ENCODE data around the gene TESK1.

The TESK1 gene

DNA sequence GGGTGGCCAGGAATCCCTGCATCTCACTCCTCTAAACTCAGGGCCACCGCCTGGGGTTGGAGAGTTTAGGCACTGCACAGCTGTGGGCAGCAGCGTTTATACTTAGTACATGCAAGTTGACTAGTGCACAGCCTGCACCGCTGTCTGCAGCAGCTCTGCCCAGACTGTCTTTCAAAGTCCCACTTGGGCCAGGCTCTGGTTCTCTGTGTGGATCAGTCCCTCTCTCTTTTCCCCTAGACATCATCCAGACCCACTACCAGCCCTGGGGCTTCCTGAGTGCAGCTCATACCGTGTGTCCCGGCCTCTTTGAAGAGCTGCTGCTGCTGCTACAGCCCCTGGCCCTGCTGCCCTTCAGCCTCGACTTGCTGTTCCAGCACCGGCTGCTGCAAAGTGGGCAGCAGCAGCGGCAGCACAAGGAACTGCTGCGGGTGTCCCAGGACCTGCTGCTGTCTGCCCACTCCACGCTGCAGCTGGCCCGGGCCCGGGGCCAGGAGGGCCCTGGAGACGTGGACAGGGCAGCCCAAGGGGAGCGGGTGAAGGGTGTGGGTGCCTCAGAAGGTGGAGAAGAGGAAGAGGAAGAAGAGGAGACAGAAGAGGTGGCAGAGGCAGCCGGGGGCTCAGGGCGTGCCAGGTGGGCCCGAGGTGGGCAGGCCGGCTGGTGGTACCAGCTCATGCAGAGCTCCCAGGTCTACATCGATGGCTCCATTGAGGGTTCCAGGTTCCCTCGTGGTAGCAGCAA, 45.1 kb upstream of the TESK1 start:
- H3K9me3 ChIP-seq (ENCODE audit: control insufficient read depth, low read length), result no peaks in the 10 kb centered on the region
- H3K9ac ChIP-seq, result no peak overlapping the region
- no peak overlapping the region for H2AFZ ChIP-seq
- TF ChIP-seq, protein P1, sequence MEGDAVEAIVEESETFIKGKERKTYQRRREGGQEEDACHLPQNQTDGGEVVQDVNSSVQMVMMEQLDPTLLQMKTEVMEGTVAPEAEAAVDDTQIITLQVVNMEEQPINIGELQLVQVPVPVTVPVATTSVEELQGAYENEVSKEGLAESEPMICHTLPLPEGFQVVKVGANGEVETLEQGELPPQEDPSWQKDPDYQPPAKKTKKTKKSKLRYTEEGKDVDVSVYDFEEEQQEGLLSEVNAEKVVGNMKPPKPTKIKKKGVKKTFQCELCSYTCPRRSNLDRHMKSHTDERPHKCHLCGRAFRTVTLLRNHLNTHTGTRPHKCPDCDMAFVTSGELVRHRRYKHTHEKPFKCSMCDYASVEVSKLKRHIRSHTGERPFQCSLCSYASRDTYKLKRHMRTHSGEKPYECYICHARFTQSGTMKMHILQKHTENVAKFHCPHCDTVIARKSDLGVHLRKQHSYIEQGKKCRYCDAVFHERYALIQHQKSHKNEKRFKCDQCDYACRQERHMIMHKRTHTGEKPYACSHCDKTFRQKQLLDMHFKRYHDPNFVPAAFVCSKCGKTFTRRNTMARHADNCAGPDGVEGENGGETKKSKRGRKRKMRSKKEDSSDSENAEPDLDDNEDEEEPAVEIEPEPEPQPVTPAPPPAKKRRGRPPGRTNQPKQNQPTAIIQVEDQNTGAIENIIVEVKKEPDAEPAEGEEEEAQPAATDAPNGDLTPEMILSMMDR (IDR thresholded peaks at IDR 0.05), result no peak
- no peak overlapping the region for H3K4me2 ChIP-seq (ENCODE audit: low read length)
- H3K36me3 ChIP-seq (ENCODE audit: control insufficient read depth, insufficient read depth, low read length), result no peaks in the 10 kb centered on the region
- H3K27ac ChIP-seq, result no peak overlapping the region
- H3K4me3 ChIP-seq (ENCODE audit: low read depth, low read length), result no peak overlapping the region
- H3K27me3 ChIP-seq (ENCODE audit: control insufficient read depth, insufficient read depth, low read length), result no peaks in the 10 kb centered on the region
- peaks cover 8% of the 10 kb centered on the region for H3K4me1 ChIP-seq
- no peaks in the 10 kb centered on the region for H3K79me2 ChIP-seq

DNA sequence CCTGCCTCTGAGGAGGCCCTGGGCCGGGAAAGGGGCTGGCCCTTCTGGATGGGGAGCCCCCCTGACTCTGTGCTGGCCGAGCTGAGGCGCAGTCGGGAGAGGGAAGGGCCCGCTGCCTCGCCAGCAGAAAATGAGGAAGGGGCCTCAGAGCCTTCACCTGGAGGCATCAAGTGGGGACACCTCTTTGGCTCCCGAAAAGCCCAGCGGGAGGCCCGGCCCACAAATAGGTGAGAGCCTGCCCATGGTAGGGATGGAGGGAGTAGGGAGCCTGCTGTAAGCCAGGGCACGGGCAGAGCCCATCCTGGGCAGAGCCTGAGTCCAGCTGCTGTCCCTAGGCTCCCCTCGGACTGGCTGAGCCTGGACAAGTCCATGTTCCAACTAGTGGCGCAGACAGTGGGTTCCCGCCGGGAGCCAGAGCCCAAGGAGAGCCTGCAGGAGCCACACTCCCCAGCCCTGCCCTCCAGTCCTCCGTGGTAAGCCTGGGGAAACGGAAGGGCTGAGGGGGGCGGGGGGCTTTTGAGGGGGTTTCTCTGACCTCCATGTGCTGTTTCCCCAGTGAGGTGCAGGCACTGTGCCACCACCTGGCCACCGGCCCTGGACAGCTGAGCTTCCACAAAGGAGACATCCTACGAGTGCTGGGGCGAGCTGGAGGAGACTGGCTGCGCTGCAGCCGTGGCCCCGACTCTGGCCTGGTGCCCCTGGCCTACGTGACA, 44.3 kb upstream of the TESK1 start:
- H3K27me3 ChIP-seq (ENCODE audit: control insufficient read depth, insufficient read depth, low read length), result no peaks in the 10 kb centered on the region
- no peak overlapping the region for H3K27ac ChIP-seq
- no peaks in the 10 kb centered on the region for H3K36me3 ChIP-seq (ENCODE audit: control insufficient read depth, insufficient read depth, low read length)

DNA sequence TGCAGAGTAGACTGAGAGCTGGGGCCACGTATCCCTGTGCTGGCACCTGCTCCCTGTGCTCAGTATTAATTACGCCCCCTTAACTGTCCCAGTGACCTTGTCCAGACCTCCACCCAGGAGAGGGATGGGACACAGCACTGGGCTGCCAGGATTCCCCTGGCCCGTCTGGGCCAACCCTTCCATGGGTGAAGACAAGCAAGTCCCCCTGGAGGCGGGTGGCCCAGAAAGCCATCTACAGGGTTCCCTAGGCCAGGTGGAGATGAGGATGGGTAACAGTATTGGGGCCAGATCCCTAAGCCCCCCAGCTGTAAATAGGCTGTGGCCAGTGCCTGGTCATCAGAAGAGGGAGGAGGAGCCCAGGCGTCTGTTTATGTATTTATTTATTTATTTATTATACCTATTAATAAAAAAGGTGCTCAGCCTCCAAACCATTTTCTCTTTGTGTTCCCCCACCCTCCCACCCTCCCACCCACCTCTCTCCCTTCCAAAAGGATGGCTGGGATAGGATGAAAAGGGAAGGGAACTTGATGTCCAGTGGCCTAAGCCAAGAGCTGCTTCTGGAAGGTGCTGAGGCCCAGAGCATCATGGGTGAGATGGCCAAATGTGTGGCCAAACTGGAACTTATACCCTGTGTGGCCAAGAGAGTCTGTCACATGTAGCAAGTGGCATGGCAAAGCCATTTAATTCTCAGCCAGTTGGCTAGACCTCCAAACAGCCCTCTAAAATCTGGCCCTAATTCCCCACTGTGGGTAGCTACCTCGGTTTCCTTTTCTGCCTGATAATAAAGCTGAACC, 43.4 kb upstream of the TESK1 start:
- Histone ChIP-seq H3K9me3 (ENCODE audit: control insufficient read depth, low read length) (no peaks in the 10 kb centered on the region), H2AFZ (no peak overlapping the region), H3K4me2 (ENCODE audit: low read length) (no peak overlapping the region), H3K9ac (no peak overlapping the region), H3K36me3 (ENCODE audit: control insufficient read depth, insufficient read depth, low read length) (no peaks in the 10 kb centered on the region), H3K4me3 (ENCODE audit: low read depth, low read length) (no peak overlapping the region), H3K27me3 (ENCODE audit: control insufficient read depth, insufficient read depth, low read length) (no peaks in the 10 kb centered on the region), H3K4me1 (peaks cover 2% of the 10 kb centered on the region), H3K79me2 (no peaks in the 10 kb centered on the region), H3K27ac (no peak overlapping the region)
- TF ChIP-seq, protein P1 (IDR thresholded peaks at IDR 0.05), result no peak

More for the DNA sequence above, 44.3 kb upstream of the TESK1 start:
- H3K9me3 ChIP-seq (ENCODE audit: control insufficient read depth, low read length), result no peaks in the 10 kb centered on the region
- TF ChIP-seq, protein P1 (IDR thresholded peaks at IDR 0.05), result no peak
- H3K79me2 ChIP-seq, result no peaks in the 10 kb centered on the region
- no peak overlapping the region for H3K4me2 ChIP-seq (ENCODE audit: low read length)
- H2AFZ ChIP-seq, result no peak overlapping the region
- H3K4me3 ChIP-seq (ENCODE audit: low read depth, low read length), result no peak overlapping the region
- peaks cover 6% of the 10 kb centered on the region for H3K4me1 ChIP-seq
- no peak overlapping the region for H3K9ac ChIP-seq

DNA sequence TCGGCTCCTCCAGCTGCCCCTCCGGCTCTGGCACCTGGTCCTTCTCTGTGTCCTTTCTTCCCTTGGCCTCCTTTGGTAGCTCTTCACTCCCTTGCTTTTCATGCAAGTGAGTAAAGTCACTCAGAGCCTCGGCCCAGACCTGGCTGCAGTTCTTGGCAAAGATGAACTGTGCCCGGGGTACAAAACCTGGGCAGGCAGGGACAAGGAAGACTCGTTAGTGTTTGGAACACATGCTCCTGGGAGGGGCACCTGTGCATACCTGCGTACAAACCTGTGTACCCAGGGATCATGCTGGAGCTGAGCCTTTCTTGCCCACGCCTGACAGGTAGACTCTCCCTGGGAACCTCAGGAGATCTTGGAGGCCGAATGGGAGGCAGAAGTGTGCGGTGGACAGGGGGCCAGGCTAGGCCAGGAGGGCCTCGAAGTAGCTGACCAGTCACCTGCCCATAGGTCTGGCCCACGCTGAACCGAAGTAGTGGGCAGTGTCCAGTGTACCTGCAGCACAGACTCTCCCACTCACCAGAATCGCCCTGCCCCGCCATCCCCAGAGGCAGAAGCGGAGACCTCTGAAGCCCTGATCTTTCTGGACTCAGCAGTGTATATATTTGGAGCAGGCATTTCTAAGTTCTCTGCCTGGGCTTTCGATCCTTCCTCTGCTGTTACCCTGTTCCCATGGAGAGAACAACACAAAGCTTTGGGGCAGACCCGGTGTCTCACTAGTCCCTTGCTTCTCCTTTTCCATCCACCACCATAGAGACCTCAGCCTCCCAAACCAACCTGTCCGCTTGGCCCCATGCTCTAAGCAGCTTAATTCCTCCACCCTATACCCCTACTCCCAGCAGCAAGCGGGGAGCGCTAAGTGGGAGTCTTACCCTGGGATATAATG, 41.9 kb upstream of the TESK1 start:
- Histone ChIP-seq H3K9me3 (ENCODE audit: control insufficient read depth, low read length) (no peaks in the 10 kb centered on the region), H3K79me2 (no peaks in the 10 kb centered on the region), H3K27me3 (ENCODE audit: control insufficient read depth, insufficient read depth, low read length) (no peaks in the 10 kb centered on the region), H3K4me1 (no peaks in the 10 kb centered on the region), H2AFZ (no peak overlapping the region), H3K27ac (no peak overlapping the region), H3K9ac (no peak overlapping the region), H3K4me2 (ENCODE audit: low read length) (no peak overlapping the region), H3K36me3 (ENCODE audit: control insufficient read depth, insufficient read depth, low read length) (no peaks in the 10 kb centered on the region), H3K4me3 (ENCODE audit: low read depth, low read length) (no peak overlapping the region)
- TF ChIP-seq, protein P1 (IDR thresholded peaks at IDR 0.05), result no peak

All from parathyroid adenoma (tissue), 2 donors.